Measurements from ENCODE around the gene HMMR.
"Not testable (repeated sequence)": the region's sequence is repeated elsewhere in the genome, so short reads cannot be mapped to it uniquely, and the experiment has no call there.

The HMMR gene

DNA sequence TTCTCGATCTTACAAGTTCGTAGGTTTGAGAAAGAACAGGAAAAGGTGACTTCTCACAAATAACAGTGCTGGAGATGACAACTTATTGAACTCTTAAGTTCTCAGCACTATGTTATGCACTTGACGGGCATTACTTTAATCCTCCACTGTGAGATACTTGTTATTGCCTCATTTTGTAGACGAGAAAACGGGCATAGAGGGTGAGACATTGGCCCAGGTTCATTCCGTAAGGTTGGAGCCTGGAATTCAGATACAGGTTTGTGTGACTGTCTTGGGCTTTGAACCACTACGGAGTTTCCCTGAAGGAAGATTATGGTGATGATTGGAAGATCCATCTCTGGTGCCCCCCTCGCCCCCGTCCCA is 45.6 kb downstream of the HMMR start:
- no peak for DNase-seq (ENCODE audit: low read depth in 2 of 2)

- no peak for DNase-seq (ENCODE audit: low read depth in 2 of 2)
These were observed 46.3 kb downstream of the HMMR start for GRCh38 chr5:163506726-163507125.

- DNase-seq (ENCODE audit: low read depth in 2 of 2): no peak
These were observed 48.3 kb downstream of the HMMR start for GRCh38 chr5:163508753-163509152.

DNA sequence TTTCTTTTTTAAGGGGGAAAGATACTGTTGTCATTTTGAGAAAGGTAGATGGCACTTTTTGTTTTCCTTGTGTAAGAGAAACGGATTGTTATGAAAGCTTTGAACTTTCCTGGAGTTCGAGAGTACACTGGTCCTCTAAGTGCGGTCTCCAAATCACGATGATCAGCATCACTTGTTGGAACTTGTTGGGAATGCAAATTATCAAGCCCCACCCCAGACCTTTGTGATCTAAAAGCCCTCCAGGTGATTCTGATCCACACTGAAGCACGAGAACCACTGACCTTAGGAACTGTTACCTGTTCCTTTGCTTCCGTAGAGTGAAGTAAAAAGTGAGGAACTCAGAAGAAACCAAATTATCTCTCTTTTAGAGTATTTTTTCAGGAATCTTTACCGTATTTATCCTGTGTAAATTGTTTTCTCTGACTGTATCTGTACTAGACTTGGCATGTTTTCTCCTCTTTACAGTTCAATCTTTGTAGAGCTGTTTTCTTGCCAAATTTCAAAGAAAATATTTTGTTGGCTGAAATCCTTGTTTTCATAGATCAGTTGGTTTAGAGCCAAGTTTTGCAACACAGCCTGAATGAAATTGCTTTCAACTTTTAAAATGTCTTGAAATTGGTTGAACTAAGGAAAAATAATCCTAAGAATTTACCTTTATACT is 49.0 kb downstream of the HMMR start:
- no peak for DNase-seq (ENCODE audit: low read depth in 2 of 2)

DNA sequence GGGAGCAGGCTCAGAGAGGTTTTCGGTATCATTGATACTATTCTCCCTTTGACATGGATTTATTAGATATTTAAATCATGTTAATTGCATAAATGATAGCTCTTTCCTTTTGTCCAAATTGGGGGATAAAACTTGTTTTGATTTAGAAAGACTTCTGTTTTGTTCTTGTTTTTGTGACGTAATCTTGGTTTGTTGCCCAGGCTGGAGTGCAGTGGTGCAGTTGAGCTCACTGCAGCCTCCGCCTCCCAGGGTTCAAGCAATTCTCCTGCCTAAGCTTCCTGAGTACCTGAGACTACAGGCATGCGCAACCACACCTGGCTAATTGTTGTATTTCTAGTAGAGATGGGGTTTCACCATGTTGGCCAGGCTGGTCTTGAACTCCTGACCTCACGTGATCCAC is 52.1 kb downstream of the HMMR start:
- no peak for DNase-seq (ENCODE audit: low read depth in 2 of 2)

GRCh38 chr5:163525096-163525495 is 64.7 kb downstream of the HMMR start:
- DNase-seq (ENCODE audit: low read depth in 2 of 2): no peak

- DNase-seq (ENCODE audit: low read depth in 2 of 2): no peak
These were observed 69.3 kb downstream of the HMMR start for GRCh38 chr5:163529698-163530097.

DNA sequence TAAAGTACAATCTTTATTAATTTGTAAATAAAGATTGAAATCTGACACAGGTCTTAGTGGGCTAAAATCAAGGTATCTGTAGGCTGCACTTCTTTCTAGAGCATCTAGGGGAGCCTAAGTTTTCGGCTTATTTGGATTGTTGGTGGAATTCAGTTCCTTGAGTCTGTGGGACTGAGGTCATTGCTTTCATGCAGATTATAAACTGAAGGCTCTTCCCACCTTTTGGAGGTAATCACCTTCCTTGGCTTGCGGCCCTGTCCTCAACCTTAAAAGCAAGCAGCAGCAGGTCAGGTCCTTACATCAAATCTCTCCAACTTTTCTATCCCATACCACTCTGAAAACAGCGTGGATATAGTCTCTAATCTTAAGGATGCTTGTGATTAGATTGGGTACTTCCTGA is 70.8 kb downstream of the HMMR start:
- DNase-seq (ENCODE audit: low read depth in 2 of 2): no peak

DNA sequence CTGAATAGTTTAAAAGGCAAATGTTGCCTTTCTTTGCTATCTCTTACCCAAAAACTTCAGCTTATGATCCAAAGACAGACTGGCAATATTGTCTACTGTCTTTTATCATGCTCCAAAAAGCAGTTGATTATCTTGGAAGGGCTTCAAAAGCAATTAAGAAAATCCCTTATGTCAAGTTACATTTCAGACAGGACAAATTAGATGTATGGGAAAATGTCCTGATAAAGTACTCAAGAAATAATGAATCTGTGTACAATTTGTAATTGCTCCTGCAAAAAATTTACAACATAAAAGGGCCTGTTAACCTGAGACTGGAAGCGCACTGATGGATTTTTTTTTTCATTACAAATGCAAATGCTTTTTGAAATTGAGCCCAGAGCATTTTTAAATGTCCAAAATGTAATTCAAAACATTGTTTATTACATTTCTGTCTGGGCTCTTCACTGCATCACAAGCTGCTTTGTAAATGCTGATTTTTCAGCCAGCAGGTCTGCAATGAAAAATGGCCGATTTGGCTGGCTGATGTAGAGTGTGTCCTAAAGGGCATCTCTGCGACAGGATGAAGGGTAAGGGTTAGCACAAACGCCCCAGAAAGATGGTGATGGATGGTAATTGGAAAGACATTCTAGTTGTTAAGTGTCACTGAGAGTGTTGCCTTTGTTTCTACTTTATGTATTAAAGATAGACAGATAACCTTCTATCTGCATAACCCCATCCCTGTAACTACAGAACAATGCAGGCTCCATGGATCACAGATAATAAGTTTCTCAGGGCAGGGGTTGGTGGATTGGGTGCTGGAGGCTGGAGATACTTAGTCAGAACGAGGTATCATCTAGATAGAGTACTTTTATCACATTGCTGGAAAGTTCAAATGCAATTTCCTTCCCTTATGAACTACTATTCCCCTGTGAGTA is 72.0 kb downstream of the HMMR start:
- DNase-seq (ENCODE audit: low read depth in 2 of 2): no peak

DNA sequence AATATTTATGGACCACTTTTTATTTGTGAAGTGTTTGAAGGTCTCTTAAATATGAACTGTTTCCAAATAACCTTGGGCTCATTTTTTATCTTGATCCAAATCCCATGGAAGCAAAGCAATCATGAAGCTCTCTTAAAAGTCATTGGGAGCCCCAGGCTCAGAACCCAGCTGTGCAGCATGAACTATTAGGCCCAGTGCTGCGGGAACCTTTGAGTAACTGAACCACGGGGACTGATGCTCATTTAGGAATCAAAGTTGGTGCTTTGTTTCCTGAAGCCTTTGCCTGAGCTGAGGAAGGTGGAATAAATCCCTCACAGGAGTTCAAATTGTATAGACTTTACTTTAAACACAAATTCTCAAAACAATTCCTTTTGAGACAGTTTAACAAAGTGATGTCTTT is 72.8 kb downstream of the HMMR start:
- DNase-seq (ENCODE audit: low read depth in 2 of 2): no peak

GRCh38 chr5:163534492-163535094 is 74.2 kb downstream of the HMMR start:
- no peak for DNase-seq (ENCODE audit: low read depth in 2 of 2)

DNA sequence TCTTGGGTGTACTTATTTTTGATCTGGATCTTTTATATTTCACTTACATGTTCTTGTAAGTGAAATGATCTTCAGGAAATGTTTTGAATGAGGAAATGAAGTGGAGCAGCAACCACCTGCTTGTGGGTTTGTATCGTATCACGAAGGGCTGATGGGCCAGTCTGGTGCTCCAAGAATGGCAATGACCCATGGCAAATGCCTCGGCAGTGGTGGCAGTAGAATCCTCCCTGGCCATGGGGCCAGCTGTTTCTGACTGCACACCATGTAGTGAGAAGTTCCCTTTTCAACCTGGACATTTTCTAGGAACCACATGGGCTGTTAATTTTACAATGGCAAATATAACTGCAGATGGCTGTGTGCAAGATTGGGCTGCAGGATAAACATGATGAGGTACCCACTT is 74.9 kb downstream of the HMMR start:
- no peak for DNase-seq (ENCODE audit: low read depth in 2 of 2)

DNA sequence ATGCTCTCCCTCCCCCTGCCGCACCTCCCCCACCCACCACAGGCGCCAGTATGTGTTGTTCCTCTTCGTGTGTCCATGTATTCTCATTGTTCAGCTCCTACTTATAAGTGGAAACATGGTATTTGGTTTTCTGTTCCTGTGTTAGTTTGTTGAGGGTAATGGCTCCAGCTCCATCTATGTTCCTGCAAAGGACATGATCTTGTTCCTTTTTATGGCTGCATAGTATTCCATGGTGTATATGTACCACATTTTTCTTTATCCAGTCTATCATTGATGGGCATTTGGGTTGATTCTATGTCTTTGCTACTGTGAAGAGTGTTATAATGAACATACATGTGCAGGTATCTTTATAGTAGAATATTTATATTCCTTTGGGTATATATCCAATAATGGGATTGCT is 76.0 kb downstream of the HMMR start:
- not testable (repeated sequence) for DNase-seq (ENCODE audit: low read depth in 2 of 2)

- no peak for DNase-seq (ENCODE audit: low read depth in 2 of 2)
These were observed 80.3 kb downstream of the HMMR start for GRCh38 chr5:163540696-163541095.
